ENCODE measurements around the gene KCTD8.

Gene KCTD8

GRCh38 chr4:44448521-44449461 lies at the start of gene KCTD8:
KCTD8 (minus strand) TSS chr4:44448809.
- Histone ChIP-seq H3K27ac (ENCODE audit: low read length) (no peak within 1 kb of the TSS), H3K4me3 (ENCODE audit: low read length) (peak within 1 kb of the TSS; percentile 74), H3K4me1 (ENCODE audit: control insufficient read depth, low read depth, low read length) (peaks cover 8% of the 10 kb centered on the region), H3K36me3 (ENCODE audit: control insufficient read depth, low read depth, low read length) (no peaks in the 10 kb centered on the region), H3K27me3 (ENCODE audit: control insufficient read depth, insufficient read depth, low read length) (peaks cover 43% of the 10 kb centered on the region), H3K9me3 (ENCODE audit: control insufficient read depth, low read depth, low read length) (no peaks in the 10 kb centered on the region), H3K9ac (ENCODE audit: low read length) (peak within 1 kb of the TSS; percentile 59)

- H3K9me3 ChIP-seq (ENCODE audit: control insufficient read depth, low read depth, low read length), result no peaks in the 10 kb centered on the region
- no peak overlapping the region for H3K4me3 ChIP-seq (ENCODE audit: low read length)
Observed at GRCh38 chr4:44494810-44495701, 46.4 kb upstream of the KCTD8 start.

DNA sequence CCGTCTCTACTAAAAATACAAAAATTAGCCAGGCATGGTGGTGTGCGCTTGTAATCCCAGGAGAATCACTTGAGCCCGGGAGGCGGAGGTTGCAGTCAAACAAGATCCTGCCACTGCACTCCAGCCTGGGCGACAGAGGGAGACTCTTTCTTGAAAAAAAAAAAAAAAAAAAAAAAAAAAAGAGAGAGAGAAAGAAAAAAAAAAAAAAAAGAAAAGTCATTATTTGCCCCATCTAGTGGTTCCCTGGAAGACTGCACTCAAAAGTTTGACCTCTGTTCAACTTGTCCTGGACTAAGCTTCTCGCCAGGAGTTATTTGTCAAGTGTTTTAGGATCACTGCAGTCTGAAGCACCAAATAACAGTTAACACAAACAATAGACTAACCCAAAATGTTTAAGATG lies 45.3 kb upstream of the KCTD8 start:
- Histone ChIP-seq H3K4me1 (ENCODE audit: control insufficient read depth, low read depth, low read length) (no peaks in the 10 kb centered on the region), H3K4me3 (ENCODE audit: low read length) (no peak overlapping the region), H3K9me3 (ENCODE audit: control insufficient read depth, low read depth, low read length) (no peaks in the 10 kb centered on the region), H3K36me3 (ENCODE audit: control insufficient read depth, low read depth, low read length) (no peaks in the 10 kb centered on the region), H3K9ac (ENCODE audit: low read length) (no peak overlapping the region), H3K27me3 (ENCODE audit: control insufficient read depth, insufficient read depth, low read length) (no peaks in the 10 kb centered on the region), H3K27ac (ENCODE audit: low read length) (no peak overlapping the region)

More at GRCh38 chr4:44494810-44495701, 46.4 kb upstream of the KCTD8 start:
- no peaks in the 10 kb centered on the region for H3K4me1 ChIP-seq (ENCODE audit: control insufficient read depth, low read depth, low read length)
- no peaks in the 10 kb centered on the region for H3K36me3 ChIP-seq (ENCODE audit: control insufficient read depth, low read depth, low read length)
- no peak overlapping the region for H3K9ac ChIP-seq (ENCODE audit: low read length)
- no peaks in the 10 kb centered on the region for H3K27me3 ChIP-seq (ENCODE audit: control insufficient read depth, insufficient read depth, low read length)
- H3K27ac ChIP-seq (ENCODE audit: low read length), result no peak overlapping the region

GRCh38 chr4:44487341-44487740 lies 38.7 kb upstream of the KCTD8 start:
- no peaks in the 10 kb centered on the region for H3K36me3 ChIP-seq (ENCODE audit: control insufficient read depth, low read depth, low read length)
- no peaks in the 10 kb centered on the region for H3K27me3 ChIP-seq (ENCODE audit: control insufficient read depth, insufficient read depth, low read length)
- H3K4me3 ChIP-seq (ENCODE audit: low read length), result no peak overlapping the region
- H3K4me1 ChIP-seq (ENCODE audit: control insufficient read depth, low read depth, low read length), result no peaks in the 10 kb centered on the region
- H3K27ac ChIP-seq (ENCODE audit: low read length), result no peak overlapping the region
- no peaks in the 10 kb centered on the region for H3K9me3 ChIP-seq (ENCODE audit: control insufficient read depth, low read depth, low read length)
- no peak overlapping the region for H3K9ac ChIP-seq (ENCODE audit: low read length)

DNA sequence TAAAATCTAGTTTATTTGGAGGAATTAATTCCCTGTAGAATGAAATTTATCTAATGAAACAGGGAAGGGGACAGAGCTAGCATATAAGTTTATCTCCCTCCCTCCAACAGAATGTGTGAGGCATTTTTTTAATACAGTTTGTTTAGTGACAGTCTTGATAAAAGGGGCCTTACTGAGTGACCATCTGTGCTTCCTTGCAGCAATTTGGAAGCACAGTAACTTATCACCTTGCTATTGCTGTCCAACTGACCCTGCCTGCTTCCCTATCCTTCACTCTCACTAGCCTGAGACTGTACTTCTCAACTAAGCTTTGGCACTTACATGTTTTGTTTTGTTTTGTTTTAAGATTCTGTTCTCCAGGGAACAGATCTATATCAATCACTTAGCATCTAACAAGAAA lies 31.1 kb upstream of the KCTD8 start:
- Histone ChIP-seq H3K4me3 (ENCODE audit: low read length) (no peak overlapping the region), H3K9me3 (ENCODE audit: control insufficient read depth, low read depth, low read length) (no peaks in the 10 kb centered on the region), H3K9ac (ENCODE audit: low read length) (no peak overlapping the region)

GRCh38 chr4:44462259-44462658 lies 13.7 kb upstream of the KCTD8 start:
- Histone ChIP-seq H3K9ac (ENCODE audit: low read length) (no peak overlapping the region), H3K27me3 (ENCODE audit: control insufficient read depth, insufficient read depth, low read length) (no peaks in the 10 kb centered on the region), H3K4me3 (ENCODE audit: low read length) (no peak overlapping the region), H3K27ac (ENCODE audit: low read length) (no peak overlapping the region), H3K9me3 (ENCODE audit: control insufficient read depth, low read depth, low read length) (no peaks in the 10 kb centered on the region), H3K4me1 (ENCODE audit: control insufficient read depth, low read depth, low read length) (no peaks in the 10 kb centered on the region), H3K36me3 (ENCODE audit: control insufficient read depth, low read depth, low read length) (no peaks in the 10 kb centered on the region)

More for the DNA sequence above, 31.1 kb upstream of the KCTD8 start:
- Histone ChIP-seq H3K27me3 (ENCODE audit: control insufficient read depth, insufficient read depth, low read length) (no peaks in the 10 kb centered on the region), H3K36me3 (ENCODE audit: control insufficient read depth, low read depth, low read length) (no peaks in the 10 kb centered on the region), H3K4me1 (ENCODE audit: control insufficient read depth, low read depth, low read length) (no peaks in the 10 kb centered on the region), H3K27ac (ENCODE audit: low read length) (no peak overlapping the region)

DNA sequence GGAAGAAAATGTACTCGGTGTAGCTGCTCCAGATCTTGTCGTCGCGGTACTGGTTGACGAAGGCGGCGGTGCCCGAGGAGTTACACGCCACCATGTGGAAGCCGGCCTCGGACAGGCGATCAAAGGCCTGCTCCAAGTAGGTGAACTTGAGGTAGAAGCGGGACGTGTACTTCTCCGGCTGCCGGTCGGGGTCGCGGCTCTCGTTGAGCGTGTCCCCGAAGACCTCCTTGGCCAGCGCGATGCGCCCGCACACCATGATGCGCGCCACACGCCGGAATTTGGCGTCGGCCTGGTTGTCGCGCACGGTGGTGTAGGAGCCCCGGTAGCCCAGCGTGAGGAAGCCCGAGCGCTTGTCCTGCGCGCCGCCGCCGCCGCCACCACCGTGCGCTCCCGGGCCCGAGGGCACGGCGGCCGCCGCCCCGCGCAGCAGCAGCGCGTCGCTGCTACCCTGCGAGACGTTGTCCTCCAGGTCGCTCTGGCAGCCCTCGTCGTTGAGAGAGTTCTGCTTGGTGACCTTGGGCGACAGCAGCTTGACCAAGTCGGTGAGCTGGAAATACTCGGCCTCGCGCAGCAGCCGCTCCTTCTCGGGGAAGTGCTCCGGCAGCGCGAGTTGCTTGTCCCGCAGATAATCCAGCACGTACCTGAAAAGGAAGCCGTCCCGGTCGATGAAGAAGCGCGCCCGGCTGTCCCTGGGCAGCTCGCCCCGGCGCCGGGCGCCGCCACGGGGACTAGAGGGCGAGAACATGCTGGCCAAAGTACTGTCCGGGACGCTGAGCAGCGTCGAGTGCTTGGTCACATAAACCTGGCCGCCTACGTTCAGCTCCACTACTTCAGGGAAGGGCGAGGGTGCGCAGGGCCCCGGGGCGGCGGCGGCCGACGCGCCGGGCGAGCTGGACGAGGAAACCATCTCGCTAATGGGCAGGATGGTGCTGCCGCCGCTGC lies 775 bp downstream of the KCTD8 start:
- H3K36me3 ChIP-seq (ENCODE audit: control insufficient read depth, low read depth, low read length), result no peaks in the 10 kb centered on the region
- H3K4me1 ChIP-seq (ENCODE audit: control insufficient read depth, low read depth, low read length), result peaks cover 8% of the 10 kb centered on the region
- H3K27ac ChIP-seq (ENCODE audit: low read length), result no peak overlapping the region
- H3K9me3 ChIP-seq (ENCODE audit: control insufficient read depth, low read depth, low read length), result no peaks in the 10 kb centered on the region
- H3K4me3 ChIP-seq (ENCODE audit: low read length), result peak overlapping the region; percentile 74
- H3K27me3 ChIP-seq (ENCODE audit: control insufficient read depth, insufficient read depth, low read length), result peaks cover 43% of the 10 kb centered on the region
- peak overlapping the region; percentile 59 for H3K9ac ChIP-seq (ENCODE audit: low read length)

- H3K4me1 ChIP-seq (ENCODE audit: control insufficient read depth, low read depth, low read length), result peaks cover 8% of the 10 kb centered on the region
- H3K9ac ChIP-seq (ENCODE audit: low read length), result peak overlapping the region; percentile 32
- H3K36me3 ChIP-seq (ENCODE audit: control insufficient read depth, low read depth, low read length), result no peaks in the 10 kb centered on the region
- no peaks in the 10 kb centered on the region for H3K9me3 ChIP-seq (ENCODE audit: control insufficient read depth, low read depth, low read length)
- peaks cover 43% of the 10 kb centered on the region for H3K27me3 ChIP-seq (ENCODE audit: control insufficient read depth, insufficient read depth, low read length)
- no peak overlapping the region for H3K27ac ChIP-seq (ENCODE audit: low read length)
- peak overlapping the region; percentile 74 for H3K4me3 ChIP-seq (ENCODE audit: low read length)
Observed at GRCh38 chr4:44446801-44447562, 1.6 kb downstream of the KCTD8 start.

- Histone ChIP-seq H3K27me3 (ENCODE audit: control insufficient read depth, insufficient read depth, low read length) (peaks cover 43% of the 10 kb centered on the region), H3K9me3 (ENCODE audit: control insufficient read depth, low read depth, low read length) (no peaks in the 10 kb centered on the region), H3K36me3 (ENCODE audit: control insufficient read depth, low read depth, low read length) (no peaks in the 10 kb centered on the region), H3K4me1 (ENCODE audit: control insufficient read depth, low read depth, low read length) (peaks cover 8% of the 10 kb centered on the region), H3K4me3 (ENCODE audit: low read length) (peak overlapping the region; percentile 74), H3K27ac (ENCODE audit: low read length) (no peak overlapping the region), H3K9ac (ENCODE audit: low read length) (peak overlapping the region; percentile 40)
Observed at GRCh38 chr4:44446191-44446590, 2.4 kb downstream of the KCTD8 start.

GRCh38 chr4:44438687-44439086 lies 9.9 kb downstream of the KCTD8 start:
- H3K9ac ChIP-seq (ENCODE audit: low read length), result no peak overlapping the region
- no peak overlapping the region for H3K27ac ChIP-seq (ENCODE audit: low read length)
- peaks cover 18% of the 10 kb centered on the region for H3K4me1 ChIP-seq (ENCODE audit: control insufficient read depth, low read depth, low read length)

More at GRCh38 chr4:44438687-44439086, 9.9 kb downstream of the KCTD8 start:
- no peaks in the 10 kb centered on the region for H3K9me3 ChIP-seq (ENCODE audit: control insufficient read depth, low read depth, low read length)
- H3K4me3 ChIP-seq (ENCODE audit: low read length), result no peak overlapping the region
- no peaks in the 10 kb centered on the region for H3K36me3 ChIP-seq (ENCODE audit: control insufficient read depth, low read depth, low read length)
- H3K27me3 ChIP-seq (ENCODE audit: control insufficient read depth, insufficient read depth, low read length), result no peaks in the 10 kb centered on the region

All from iPS-18a (cell line).